HT-29 (cell line): ENCODE results near the gene STX8. TPM values are rescaled to one million over a fixed set of nuclear protein-coding genes. Genes with fewer than 3 reads are reported as not detected.

Experiments used
- DNase-seq: peaks from one replicate; pipeline ENCODE4 v3.0.0-alpha.2; 2015; ENCODE audit warnings: low spot score
- total RNA-seq: library from RNA; depleted of rRNA; stranded (reverse); fragments of >200 nt; shearing (Covaris generic); gene quantifications from 2 replicates; pipeline ENCODE4 v1.2.3, GENCODE V29; 2014

STX8 gene
- total RNA-seq, 1 experiment from 2014 or later: 26.0 TPM

GRCh38 chr17:9444687-9445086 is 130.9 kb downstream of the STX8 start:
- DNase-seq: no peak

GRCh38 chr17:9443811-9444210 is 131.8 kb downstream of the STX8 start:
- no peak for DNase-seq

- no peak for DNase-seq
These were observed 135.8 kb downstream of the STX8 start for GRCh38 chr17:9439851-9440250.

GRCh38 chr17:9436630-9437029 is 139.0 kb downstream of the STX8 start:
- no peak for DNase-seq

- no peak for DNase-seq
These were observed 140.5 kb downstream of the STX8 start for GRCh38 chr17:9435165-9435564.

- DNase-seq: peak; percentile 51
These were observed 141.0 kb downstream of the STX8 start for GRCh38 chr17:9434642-9435057.

GRCh38 chr17:9432934-9433421 is 142.6 kb downstream of the STX8 start:
- DNase-seq: peak; percentile 1

- no peak for DNase-seq
These were observed 143.3 kb downstream of the STX8 start for GRCh38 chr17:9432134-9432885.

- no peak for DNase-seq
These were observed 144.0 kb downstream of the STX8 start for GRCh38 chr17:9431620-9432019.

GRCh38 chr17:9427465-9428315 is 147.9 kb downstream of the STX8 start:
- no peak for DNase-seq

GRCh38 chr17:9424071-9424640 is 151.5 kb downstream of the STX8 start:
- no peak for DNase-seq

GRCh38 chr17:9421525-9421924 is 154.1 kb downstream of the STX8 start:
- no peak for DNase-seq

- no peak for DNase-seq
These were observed 155.6 kb downstream of the STX8 start for GRCh38 chr17:9419932-9420453.

GRCh38 chr17:9414471-9414870 is 161.1 kb downstream of the STX8 start:
- no peak for DNase-seq

- DNase-seq: no peak
These were observed 164.9 kb downstream of the STX8 start for GRCh38 chr17:9410737-9411136.

GRCh38 chr17:9410301-9410700 is 165.3 kb downstream of the STX8 start:
- DNase-seq: no peak

- no peak for DNase-seq
These were observed 165.7 kb downstream of the STX8 start for GRCh38 chr17:9409878-9410277.

GRCh38 chr17:9408868-9409829 is 166.5 kb downstream of the STX8 start:
- no peak for DNase-seq

- DNase-seq: no peak
These were observed 167.2 kb downstream of the STX8 start for GRCh38 chr17:9408381-9408780.

- no peak for DNase-seq
These were observed 169.5 kb downstream of the STX8 start for GRCh38 chr17:9406046-9406606.

- no peak for DNase-seq
These were observed 172.4 kb downstream of the STX8 start for GRCh38 chr17:9403257-9403656.
